A204.1 (cell line): ENCODE results near the gene KCNH1.
"Not testable (repeated sequence)": the region's sequence is repeated elsewhere in the genome, so short reads cannot be mapped to it uniquely, and the experiment has no call there.

Source experiments
- FAIRE-seq: peaks from 2 replicates; lab custom pipeline; 2012; peaks lifted over from hg19 to GRCh38; lab: Jason Lieb, UNC

KCNH1 gene

GRCh38 chr1:210681158-210681557 lies 452.8 kb downstream of the KCNH1 start:
- FAIRE-seq: no peak

- no peak for FAIRE-seq
Measured at GRCh38 chr1:210678306-210678705, 455.6 kb downstream of the KCNH1 start.

GRCh38 chr1:210677533-210677932 lies 456.4 kb downstream of the KCNH1 start:
- no peak for FAIRE-seq

- FAIRE-seq: no peak
Measured at GRCh38 chr1:210676539-210676938, 457.4 kb downstream of the KCNH1 start.

- FAIRE-seq: no peak
Measured at GRCh38 chr1:210674151-210674550, 459.8 kb downstream of the KCNH1 start.

GRCh38 chr1:210669951-210670350 lies 464.0 kb downstream of the KCNH1 start:
- FAIRE-seq: no peak

GRCh38 chr1:210663730-210664573 lies 470.0 kb downstream of the KCNH1 start:
- no peak for FAIRE-seq

GRCh38 chr1:210662291-210663050 lies 471.5 kb downstream of the KCNH1 start:
- FAIRE-seq: no peak

- not testable (repeated sequence) for FAIRE-seq
Measured at GRCh38 chr1:210661520-210661919, 472.4 kb downstream of the KCNH1 start.

GRCh38 chr1:210657806-210658205 lies 476.1 kb downstream of the KCNH1 start:
- no peak for FAIRE-seq

- FAIRE-seq: no peak
Measured at GRCh38 chr1:210655511-210655910, 478.4 kb downstream of the KCNH1 start.

GRCh38 chr1:210654176-210654981 lies 479.6 kb downstream of the KCNH1 start:
- FAIRE-seq: no peak

- no peak for FAIRE-seq
Measured at GRCh38 chr1:210653771-210654170, 480.2 kb downstream of the KCNH1 start.

- no peak for FAIRE-seq
Measured at GRCh38 chr1:210652329-210652954, 481.5 kb downstream of the KCNH1 start.

- no peak for FAIRE-seq
Measured at GRCh38 chr1:210650403-210650802, 483.5 kb downstream of the KCNH1 start.

GRCh38 chr1:210648588-210649269 lies 485.2 kb downstream of the KCNH1 start:
- no peak for FAIRE-seq

- no peak for FAIRE-seq
Measured at GRCh38 chr1:210647406-210648333, 486.3 kb downstream of the KCNH1 start.

- no peak for FAIRE-seq
Measured at GRCh38 chr1:210646258-210646616, 487.7 kb downstream of the KCNH1 start.

- FAIRE-seq: no peak
Measured at GRCh38 chr1:210645582-210646257, 488.2 kb downstream of the KCNH1 start.

- no peak for FAIRE-seq
Measured at GRCh38 chr1:210641582-210641981, 492.4 kb downstream of the KCNH1 start.
